NCI-H146 (cell line): Measurements from ENCODE around the gene KCNQ2.
A peak's percentile ranks its signal among the peaks of the same experiment; 100 is the strongest.
"Not testable (repeated sequence)": the region's sequence is repeated elsewhere in the genome, so short reads cannot be mapped to it uniquely, and the experiment has no call there.

Experiments used
- DNase-seq: peaks from one replicate; lab custom pipeline; 2025; lab: John Stamatoyannopoulos, UW

Gene KCNQ2

DNA sequence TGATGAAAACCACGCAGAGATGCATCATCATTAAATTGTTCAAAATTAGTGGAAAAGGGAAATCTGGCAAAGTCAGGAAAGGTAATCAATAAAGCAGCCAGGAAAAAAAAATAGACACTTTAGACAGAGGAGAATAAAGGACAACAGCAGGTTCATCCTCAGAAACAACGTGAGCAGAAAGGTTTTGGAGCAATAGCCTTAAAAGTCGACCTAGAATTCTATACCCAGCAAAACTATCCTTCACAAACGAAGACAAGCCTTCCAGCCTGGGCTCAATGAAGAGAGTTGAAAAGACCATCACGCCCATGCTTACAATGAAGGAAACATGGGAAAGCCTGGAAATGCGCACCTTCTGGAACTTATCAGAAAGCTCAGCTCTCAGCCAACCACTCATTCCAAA is 86.6 kb downstream of the KCNQ2 start:
- no peak for DNase-seq

DNA sequence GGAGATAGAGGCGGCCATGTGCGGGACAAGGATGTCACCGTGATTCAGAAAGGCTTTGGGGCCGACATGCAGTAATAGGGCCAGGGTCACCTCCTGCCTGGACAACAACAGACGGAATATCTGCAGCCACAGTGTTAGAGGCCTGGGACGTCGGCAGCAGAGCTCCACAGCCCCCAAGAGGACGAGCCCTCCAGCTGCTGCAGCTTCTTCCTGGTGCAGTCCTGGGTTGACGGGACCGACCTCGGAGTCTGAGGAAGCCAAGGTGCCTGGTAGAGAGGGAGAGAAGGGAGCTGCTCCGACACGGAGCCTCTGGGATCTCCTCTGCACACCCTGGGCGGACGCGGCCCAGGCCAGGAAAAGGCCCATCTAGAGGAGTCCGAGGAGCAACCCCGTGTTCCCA is 88.1 kb downstream of the KCNQ2 start:
- DNase-seq = no peak

DNA sequence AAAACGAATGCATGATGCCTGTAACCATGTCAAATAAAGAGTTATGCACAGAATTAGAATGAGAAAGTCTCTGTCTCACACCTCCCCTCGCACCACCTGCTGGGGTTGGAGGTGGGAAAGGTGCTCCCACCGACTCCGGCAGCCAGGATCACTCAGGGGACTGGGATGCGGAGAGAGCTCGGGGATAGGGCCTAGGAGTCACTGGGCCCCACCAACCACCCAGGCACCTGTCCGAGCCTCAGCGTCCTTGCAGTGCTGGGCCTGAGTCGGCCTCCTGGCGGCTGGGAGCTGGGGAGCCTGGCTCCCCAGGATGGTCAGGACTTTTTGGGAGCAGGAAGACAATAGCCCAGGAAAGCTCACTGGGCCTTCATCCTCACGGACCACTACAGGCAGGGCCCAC is 88.9 kb downstream of the KCNQ2 start:
- no peak for DNase-seq

DNA sequence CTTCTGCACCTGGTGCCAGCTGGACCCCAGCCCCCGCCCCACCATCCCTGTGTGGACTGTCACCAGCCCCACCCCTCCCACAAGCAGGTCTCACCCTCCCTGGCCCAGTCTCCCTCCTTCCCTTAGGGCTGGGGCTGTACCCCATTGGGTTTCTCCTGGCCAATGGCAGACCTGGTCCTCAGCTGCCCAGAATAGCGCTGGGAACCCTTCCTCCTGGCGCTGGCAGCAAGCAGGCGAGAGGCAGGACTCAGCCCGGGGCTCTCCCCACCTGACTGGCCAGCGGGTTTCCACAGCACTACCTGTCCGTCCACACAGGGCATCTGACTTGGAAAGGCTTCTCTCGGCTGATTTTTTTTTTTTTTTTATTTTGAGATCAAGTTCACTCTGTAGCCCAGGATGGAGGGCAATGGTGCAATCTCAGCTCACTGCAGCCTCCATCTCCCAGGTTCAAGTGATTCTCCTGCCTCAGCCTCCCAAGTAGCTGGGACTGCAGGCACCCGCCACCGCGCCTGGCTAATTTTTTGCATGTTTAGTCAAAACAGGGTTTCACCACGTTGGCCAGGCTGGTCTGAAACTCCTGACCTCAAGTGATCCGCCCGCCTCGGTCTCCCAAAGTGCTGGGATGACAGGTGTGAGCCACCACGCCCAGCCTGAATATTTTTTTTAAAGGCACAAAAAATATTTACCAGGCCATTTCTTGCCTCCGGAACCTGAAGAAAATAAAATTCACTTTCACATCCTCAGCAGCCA is 89.7 kb downstream of the KCNQ2 start:
- no peak for DNase-seq

DNA sequence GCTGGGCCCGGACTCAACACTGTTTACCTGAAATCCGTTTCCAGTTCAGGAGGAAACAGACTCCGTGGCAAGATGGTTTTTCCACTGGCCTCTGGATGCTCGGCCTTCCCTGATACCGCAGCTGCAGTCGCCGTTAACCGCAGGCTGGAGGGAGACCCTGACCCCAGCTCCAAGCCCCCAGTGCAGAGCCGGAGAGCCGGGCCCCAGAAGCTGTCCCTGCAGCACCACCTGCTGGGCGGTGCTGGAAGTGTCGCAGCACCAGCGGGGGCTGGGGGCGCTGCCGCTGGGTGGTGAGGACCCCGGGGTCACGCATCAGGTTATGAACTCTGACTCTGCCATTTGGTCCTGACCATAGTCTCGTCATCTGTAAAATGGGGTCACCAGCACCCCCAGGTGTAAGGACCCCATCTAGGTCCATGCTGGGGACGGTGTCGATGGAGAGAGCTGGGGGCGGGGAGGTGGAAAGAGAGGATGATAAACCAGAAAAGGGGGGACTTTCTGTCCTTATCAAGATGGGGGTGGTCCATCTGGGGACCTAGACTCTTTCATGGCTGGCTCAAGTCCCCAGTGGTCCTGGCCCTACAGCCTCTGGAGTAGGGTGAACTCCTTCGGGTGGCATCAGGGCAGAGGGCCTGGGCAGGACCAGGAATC is 90.5 kb downstream of the KCNQ2 start:
- DNase-seq = no peak

DNA sequence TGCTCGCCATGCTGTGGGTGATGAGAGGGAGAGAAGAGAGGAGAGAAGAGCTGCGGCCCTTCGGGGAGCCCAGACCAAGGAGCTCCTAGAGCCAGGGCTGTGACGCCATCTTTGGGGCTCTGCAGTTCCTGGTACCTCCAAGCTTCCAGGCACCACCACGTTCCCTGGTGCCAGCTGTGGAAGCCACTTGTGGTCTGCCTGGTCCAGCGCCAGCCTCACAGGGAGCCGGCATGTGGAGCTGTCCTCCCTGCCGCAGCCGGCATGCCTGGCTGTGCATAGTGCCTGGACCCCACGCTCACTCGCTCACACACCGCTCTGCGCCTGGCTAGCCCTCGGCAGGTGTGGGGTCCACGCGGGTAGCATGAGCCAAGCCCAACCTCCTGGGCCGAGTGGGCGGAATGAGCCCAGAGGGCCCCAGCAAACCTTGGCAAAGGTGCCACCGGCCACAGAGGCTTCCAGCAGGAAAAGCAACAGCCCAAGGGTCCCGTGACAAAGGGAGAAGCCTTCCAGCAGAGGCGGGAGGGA is 92.0 kb downstream of the KCNQ2 start:
- no peak for DNase-seq

DNA sequence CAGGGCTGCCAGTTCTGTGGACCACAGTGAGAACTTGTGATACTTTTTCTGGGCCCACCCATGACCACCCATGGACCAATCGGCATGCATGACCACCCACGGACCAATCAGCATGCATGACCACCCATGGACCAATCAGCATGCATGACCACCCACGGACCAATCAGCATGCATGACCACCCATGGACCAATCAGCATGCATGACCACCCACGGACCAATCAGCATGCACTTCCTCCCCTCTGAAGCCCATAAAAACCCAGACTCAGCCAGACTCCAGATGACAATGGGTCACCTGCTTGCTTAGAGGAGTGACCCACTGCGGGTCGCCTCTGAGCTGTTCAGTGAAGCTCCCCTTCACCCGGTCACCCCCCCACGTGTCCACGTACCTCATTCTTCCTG is 92.6 kb downstream of the KCNQ2 start:
- not testable (repeated sequence) for DNase-seq

DNA sequence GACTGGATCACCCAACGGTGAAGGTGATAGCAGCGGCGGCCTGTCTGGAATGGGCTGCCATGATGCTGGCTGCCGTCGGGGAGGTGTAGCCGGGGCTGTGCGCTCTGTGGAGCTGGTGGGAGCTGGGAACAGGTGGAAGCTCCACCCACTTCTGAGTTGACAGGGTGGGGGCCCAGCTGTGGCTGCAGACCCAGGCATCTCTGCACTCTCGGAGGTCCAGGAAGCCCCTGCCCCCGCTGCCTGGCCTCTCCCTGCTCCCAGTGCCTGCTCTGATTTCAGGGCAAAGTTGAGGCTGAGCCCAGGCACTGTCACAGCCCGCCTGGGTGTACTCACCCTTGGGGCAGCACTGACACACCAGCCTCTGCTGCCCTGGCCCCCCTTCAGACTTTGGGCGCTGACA is 93.2 kb downstream of the KCNQ2 start:
- no peak for DNase-seq

DNA sequence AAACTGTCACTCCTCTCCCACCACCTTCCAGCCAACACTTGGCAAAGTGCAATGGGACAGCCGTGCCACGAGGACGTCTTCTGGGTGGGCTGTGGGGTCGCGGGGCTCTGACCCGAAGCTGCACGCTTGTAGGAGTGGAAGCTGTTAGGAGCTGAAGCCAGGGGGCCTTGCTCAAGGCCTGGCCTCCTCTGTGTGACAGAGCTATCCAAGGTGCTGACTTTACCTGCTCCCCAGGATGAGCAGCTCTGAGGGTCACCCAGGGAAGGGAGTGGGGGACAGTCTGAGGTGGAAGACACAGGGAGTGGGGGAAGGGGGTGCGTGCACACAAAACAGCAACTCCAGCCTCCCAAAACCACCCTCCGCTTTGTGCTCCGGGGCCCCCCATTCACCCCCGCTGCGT is 93.8 kb downstream of the KCNQ2 start:
- no peak for DNase-seq

DNA sequence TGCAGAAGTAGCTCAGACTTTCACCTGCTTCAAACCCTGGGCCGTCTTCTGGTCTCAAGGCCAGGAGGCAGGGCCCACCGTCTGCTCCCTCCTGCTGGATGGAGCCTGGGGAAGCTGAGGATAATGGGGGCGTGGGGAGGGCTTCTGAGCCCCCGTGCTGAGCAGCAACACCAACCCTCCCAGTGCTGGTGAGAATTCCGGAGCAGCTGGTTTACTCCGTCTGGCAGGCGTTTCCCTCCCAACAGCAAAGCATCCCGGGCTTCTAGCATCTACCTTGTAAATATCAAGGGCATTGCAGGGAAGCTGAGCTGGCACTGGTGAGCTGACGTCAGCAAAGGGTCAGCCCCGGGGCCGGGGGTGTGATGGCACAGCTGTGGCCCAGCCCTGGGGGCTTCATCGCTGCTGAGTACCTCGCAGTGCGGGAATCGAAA is 94.5 kb downstream of the KCNQ2 start:
- no peak for DNase-seq

DNA sequence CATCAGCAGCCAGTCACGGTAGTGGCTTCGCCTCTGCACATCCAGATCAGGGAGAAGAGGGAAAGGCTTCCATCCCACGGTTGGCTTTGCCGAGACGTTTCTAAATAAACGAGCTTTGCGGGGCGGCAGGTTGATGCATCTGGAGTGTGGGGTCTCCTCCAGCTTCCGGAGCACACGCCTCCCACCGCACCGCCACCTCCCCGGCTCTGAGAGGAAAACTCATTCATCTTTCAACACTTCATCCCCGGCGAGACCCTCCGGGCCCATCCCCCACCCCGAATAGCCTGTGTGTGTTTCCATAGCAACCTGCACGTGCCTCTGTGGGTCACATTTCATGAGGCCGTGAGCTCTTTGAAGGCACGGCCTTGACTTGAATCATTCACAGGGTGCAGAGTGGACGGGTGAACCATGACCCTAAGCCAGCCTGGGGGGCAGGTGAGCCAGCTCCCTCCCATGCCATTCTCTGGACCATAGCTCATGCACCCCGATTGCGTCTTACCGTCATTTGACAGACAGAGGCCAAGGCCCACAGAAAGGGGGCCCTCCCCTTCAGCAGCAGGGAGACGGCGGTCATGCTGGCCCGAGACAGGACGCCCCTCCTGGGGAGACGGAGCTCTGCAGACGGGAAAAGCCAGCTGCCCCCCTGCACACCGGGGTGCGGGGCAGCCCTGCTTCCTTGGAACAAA is 95.1 kb downstream of the KCNQ2 start:
- DNase-seq = peak; percentile 21

DNA sequence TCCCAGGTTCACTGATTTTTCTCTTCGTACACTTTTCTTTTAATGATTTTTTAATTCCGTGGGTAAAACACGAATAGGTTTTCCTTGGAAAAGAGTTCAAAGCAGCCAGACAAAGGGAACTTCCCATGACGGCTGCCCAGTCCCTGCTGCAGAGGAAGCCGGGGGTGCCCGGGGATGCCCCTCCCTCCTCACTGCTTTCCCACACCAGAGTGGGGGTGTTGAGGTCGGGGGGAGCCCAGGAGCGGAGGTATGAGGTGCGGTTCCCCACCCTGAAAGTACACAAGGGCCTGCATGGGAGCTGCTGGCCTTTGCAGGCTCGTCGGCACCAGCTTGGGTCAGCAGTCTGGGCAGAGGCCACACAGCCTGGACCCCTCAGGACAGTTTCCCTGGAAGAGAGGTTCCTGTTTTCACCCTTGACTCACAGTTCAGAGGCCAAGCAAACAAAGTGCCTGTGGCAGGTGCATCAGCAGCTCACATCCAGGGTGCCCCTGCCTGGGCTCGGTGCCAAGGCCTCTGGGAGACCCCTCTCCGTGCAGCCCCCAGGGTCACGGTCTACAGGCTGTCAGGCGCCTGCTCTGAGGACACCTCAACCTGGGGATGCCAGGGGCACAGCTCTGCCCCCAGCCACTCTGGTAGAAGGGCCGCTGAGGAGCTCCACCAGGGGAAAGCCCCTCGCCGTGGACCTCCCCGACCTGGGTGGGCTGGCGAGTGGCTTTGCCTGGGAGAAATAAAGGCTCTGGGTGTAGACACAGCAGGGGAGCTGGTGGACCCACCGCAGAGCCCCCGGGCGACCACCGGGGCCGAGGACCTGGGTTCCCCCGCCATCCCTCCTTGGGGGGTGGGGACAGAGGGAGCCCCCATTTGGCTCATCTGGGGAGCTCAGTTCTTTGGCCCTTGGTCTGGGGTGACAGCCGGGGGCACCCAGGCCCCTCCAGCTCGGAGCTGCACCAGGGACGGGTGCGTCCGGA is 95.9 kb downstream of the KCNQ2 start:
- no peak for DNase-seq

DNA sequence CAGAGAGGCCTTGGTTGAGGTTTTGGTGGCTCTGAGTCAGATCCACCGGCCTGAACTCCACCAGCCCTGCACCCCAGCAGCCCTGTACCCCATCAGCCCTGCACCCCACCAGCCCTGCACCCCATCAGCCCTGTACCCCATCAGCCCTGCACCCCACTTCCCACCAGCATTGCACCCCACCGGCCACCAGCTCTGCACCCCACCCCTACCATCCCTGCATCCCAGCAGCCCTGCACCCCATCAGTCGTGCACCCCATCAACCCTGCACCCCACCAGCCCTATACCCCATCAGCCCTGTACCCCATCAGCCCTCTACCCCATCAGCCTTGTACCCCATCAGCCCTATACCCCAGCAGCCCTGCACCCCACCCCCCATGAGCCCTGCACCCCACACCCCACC is 97.0 kb downstream of the KCNQ2 start:
- DNase-seq = no peak

DNA sequence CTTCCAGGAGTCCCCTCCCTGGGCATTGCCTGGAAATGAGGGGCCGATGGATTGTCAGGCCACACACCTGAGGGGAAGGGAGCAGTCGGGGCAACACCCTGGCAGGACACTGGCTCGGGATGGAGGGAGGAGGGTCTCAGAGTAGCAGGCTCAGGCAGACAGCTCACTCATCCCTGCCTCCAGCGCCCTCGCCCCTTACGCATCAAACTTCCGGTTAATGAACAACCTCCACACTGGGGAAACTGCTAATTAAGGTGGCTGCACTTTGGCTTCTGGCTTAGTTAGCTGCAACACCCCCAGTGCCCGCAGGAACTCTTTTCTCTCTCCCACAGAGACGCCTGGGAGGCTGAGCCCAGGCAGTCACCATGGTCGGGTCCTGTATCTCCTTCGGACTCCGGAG is 98.0 kb downstream of the KCNQ2 start:
- no peak for DNase-seq

DNA sequence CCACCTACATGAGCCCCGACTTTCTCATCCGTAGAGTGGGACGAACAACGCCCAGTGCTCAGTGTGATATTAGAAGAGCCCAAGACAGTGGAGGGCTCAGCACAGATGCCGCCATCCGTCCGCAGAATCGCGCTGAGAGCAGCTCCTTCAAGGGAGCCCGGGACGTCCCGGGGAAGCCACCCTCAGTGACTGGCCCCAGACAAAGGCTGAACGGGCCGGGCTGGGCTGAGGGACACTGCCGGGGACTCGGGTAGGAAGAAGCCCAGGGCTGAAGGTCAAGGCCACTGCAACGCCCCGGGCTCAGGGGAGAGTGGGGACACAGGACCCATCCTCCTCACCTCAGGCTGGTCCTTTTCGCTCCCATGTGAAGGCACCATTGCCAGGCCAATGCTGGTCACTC is 98.5 kb downstream of the KCNQ2 start:
- DNase-seq = no peak

DNA sequence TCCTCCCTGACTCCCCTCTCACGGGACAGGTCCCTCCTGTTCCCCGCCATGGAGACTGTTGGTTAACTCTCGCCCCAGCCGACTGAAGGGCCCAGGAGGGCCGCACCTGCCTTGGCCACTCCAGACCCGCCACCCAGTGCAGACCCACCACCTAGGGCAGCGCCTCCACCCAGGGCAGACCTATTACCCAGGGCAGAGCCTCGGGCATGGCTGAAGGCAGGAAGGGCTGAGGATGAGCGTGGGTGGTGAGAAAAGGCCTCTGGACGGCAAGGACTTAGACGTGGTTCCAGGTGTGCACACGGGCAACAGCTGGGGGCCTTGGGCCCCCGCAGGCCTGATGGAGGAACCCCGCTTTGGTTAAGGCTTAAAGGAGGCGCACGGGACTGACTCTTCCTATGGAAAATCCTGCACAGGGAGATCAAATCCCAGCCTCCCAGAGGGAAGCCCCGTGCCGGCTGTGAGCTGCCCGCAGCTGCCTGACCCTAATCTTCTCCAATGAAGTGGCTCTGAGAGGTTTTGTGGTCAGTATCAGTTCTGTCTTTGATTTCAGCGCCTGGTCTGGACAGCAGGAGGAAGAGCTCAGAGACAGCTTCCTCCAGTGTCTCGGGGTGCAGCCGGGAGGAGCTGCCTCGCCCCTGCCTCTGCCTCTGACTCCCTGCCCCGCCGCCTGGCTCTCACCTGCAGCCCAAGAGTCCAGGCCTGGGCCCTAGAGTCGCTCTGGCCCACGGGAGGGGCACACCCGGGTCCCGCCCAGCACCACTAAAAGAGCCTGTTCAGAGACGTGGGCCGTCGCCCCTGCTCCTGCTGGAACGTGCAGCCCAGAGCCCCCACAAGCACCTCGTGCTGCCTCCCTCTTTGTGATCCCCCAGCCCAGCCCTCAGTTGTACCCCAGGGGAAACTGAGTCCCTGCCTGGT is 99.2 kb downstream of the KCNQ2 start:
- no peak for DNase-seq

DNA sequence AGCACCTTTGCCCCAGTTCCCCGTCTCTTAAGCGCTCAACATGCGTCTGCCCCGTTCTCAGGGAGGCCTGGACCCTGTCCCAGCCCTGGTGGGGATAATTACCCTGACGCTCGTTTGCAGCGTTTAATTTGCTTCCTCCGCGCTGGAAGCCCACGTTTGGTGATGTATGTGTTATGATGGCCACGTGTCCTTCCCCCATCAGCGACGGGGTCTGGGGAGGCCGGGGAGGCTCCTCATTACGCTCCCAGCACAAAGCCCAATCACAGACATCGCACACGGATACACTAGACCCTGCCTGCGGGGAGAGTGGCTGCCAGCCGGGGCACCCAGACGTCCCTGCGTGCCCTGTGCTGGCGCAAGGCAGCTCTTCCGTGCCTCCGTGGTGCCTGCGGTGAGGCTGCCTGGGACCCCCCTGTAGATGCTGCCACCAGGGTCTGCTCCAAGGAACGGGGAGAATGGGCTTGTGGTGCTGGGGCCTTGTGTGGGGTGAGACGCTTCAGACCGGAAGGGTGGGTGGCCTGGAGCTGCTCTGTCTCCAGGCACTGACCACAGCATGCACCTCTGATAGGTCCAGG is 101.1 kb downstream of the KCNQ2 start:
- DNase-seq = no peak

DNA sequence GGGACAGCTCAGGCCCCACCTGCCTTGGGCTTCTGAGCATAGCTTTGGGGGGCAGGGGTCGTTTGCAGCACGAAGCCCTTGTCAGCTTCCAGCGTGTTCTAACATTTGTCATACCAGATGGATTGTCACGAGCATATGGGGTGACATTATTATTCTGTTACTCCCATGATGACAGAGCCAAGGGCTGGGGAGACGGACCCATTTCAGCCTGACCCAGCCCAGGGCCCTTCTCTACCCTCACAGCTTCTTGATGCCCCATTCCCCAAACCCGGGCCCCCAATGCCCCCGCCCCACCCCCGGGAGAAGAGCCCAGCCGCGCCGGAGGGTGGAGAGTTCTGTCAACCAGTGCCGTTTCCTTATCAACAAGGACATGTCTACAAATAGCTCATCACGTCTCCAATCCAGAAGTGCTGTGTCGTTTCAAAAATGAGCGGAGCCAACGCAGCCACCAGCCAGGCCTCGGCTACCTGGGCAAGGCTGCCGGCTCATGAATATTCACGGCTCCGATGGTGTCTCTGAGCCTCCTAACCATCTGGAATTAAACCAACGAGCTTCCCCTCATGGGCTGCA is 101.8 kb downstream of the KCNQ2 start:
- DNase-seq = no peak

DNA sequence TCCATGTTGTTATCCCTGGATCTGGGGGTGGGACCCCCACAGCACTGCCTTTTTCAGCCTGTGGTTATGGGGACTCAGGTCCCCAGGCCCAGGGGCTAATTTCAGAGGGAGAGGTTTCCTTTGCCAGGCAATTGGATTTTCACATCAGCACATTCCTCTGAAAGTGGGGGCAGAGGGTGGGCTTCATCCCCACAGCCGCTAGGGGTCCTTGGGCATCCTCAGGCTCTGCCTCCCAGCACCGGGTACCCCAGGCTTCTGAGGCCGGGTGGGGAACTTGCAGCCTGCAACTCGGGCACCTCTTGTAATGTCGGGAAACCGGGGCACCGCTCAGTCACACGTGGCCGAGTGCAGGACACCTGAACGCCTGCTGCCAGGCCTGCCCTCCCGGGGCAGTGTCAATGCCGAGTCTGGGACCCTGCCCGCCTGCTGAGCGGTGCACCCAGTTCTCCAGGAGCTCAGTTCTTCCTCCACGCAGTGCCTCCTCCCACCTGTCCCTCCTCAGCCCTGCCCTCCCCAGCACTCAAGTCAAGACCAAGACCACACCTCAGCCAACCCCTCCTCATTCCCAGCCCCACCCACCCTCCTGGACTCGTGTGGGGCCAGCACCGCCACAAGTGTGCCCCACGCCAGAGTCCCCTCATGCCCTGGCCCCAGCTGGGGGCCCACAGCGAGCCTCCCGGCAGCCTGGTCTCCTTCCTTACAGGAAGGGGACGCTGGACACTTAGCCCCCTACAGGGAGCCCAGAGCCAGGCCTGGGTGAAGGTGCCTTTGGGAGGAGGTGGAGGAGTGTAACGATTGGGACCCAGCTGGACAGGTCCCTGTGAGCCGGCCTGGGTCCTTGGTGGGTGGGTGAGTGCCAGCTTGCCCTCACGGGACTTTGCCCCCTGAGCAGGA is 102.5 kb downstream of the KCNQ2 start:
- DNase-seq = no peak
